GM21360 (cell line): ENCODE data around the gene KLHL36.
"Not testable (repeated sequence)": the region's sequence is repeated elsewhere in the genome, so short reads cannot be mapped to it uniquely, and the experiment has no call there.

ENCODE experiments used
- ATAC-seq: cut with Tn5 transposase; IDR thresholded peaks from one replicate; pipeline ENCODE4 v1.9.1; 2021; ENCODE audit warnings: mild to moderate bottlenecking, moderate library complexity; ENCODE audit not compliant: unreplicated experiment

KLHL36 gene

DNA sequence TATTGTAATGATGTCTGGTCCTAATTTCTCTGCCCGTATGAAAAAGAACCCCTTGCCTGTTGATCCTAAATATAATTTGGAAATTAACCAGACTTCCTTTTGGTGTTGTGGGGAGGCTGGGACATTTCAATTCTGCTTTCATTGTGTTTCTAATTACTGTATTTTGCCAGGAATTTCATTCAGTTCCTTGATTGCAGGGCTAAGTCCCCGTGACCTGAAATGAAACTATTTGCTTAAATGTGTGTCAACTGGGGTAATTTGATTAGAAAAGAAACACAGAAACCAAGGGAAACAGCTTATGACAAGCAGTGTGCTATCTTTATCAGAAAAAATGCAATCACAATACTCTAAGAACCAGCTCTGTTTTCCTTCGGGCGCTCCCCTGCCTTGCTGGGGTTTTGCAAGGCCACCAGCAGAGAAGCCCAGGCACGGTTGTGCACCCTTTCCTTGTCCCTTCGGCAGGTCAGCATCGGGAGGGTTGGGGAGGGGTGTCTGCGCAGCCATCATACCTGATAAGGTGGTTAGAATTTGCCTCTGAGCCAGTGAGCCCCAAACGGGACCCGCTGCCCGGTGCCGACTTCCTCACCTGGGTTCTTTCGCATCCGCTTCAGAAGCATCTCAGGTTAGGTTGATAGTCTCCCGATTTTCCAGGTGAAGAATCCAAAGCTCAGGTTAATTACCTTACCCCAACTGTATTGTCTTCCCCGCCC lies 19.4 kb downstream of the KLHL36 start:
- no peak for ATAC-seq

DNA sequence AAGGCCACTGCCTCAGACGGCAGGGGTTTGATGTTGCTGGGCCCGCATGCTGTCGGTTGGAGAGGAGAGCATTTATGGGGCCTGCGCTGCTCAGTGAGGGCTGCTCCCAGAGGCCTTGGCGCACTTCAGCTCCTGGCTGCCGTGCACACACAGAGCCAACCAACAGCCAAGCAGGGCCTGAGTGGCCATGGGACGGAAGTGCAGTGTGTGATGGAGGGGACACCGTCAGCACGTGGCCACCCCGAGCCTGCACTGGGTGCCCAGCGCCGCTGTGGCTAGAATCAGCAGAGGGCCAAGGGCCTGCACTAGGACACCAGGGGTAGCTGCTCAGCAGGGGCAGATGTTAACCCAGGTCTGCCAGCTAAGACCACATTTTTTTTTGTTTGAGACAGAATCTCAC lies 21.8 kb downstream of the KLHL36 start:
- no peak for ATAC-seq

- ATAC-seq: no peak
Measured at GRCh38 chr16:84672276-84673202, 24.2 kb downstream of the KLHL36 start.

DNA sequence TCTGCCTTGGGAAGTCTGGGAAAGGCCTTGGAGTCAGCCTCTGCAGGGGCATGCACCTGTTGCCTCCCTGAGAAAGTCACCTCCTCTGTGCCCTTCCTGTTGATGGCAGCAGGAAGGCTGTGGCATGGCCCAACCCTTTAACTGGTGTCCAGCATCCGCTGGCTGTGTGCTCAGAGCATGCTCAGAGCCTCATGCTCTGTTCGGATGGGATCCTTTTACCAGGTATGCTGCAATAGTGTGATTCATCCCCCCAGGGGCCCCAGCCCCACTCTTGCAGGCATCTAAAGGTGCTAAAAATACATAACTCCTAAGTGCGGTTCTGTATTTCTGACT lies 24.9 kb downstream of the KLHL36 start:
- ATAC-seq: no peak

DNA sequence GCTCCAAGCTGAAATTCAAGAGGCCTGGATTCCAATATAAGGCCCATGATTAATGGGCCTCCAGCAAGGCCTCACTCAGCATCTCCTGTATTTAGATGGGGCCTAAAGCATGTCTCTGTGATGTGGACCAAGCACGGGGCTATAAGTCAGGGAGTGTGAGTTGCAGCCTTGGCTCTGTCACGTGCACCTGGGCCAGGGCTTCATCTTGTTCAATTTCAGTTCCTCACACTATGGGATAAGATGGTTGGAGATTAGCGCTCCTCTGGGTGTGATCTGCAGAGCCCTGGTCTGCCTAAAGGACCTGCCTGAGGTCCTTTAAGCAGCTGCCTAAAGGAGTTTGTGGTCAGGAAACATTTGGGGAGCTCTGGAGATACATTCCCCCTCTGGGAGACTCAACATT lies 25.2 kb downstream of the KLHL36 start:
- ATAC-seq: no peak

DNA sequence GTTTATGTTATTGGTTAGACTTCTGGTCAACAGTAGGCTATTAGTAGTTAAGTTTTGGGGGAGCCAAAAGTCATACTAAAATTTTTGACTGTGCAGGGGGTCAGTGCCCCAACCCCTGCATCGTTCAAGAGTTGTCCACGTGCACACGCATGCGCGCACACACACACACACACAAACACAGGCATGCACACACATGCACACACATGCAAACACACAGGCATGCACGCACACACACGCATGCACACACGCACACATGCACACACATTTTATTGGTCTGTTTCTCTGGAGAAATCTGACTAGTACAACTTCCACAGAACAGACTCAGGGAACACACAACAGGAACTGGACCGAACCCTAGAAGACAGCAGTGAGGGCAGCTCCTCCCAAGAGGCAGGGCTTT lies 27.1 kb downstream of the KLHL36 start:
- no peak for ATAC-seq

DNA sequence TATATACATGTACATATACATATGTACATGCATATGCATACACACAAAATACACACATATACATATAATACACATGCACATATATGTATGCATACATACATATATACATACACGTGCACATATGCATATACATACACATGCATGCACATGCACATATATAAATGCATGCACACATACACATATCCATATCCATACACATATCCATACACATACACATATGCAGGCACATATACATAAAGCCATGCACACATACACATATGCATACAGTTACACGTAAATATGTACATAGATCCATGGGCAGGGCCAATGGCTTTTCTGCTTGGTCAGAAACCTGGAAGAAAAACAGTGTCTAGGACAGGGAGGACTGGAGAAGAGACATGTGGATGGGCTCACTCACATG lies 27.6 kb downstream of the KLHL36 start:
- no peak for ATAC-seq

DNA sequence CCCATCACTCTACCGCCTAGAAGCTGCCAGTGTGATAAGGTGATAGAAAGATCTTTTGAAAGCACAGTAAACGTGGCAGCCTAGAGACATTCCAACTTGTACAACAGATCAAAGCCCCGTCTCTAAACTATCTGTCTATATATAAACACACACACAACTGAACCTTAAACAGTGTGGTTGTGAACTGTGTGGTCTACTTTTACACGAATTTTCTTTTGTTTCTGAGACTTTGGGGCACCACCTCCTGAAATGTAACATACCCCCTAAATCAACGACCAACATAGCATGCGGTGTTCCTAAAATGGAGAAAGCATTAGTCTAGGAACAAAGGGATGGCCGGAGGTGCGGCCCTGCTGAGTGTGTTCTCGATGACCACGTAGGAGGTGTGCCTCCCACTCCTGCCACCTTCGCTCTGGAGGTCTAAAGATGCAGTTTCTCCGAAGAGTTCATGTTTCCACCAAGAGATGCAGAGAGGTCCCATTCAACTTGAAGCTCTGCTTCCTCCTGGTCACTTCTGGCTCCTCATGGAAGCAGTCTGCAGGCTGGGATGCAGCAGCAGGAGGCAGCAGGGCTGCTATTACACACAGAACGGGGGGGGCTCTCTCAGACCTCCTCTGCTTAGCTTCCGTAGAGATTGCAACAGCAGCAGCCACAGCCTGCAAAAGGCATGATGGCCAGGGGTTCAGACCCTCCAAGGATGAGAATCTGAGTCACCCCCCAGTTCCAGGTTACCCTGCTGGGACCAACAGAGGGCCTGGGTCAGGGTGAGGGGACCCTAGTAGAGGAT lies 28.9 kb downstream of the KLHL36 start:
- no peak for ATAC-seq

- ATAC-seq: no peak
Measured at GRCh38 chr16:84677849-84678248, 29.5 kb downstream of the KLHL36 start.

GRCh38 chr16:84678541-84678940 lies 30.2 kb downstream of the KLHL36 start:
- ATAC-seq: no peak

DNA sequence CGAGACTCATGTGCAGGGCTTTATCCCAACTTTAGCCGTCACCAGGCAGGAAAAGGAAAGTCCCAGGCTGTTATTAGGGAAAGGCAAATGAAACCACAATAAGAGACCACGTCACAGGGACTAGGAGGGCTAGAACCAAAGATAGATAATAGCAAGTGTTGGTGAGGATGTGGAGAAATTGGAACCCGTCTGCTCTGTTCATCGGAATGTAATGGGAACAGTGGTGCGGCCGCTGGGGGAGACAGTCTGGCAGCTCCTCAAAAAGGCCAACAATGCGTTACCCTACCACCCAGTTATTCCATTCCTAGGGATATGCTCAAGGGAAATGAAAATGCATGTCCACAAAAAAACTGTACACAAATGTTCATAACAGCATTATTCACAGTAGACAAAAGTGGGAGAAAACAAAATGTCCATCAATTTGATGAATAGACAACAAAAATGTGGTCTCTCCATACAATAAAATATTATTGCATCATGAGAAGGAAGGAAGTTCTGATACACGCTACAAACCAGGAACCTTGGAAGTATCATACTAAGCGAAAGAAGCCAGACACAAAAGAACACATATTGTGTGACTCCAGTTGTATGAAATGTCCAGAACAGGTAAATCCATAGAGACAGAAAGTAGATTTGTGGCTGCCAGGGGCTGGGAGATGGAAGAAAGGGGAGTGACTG lies 32.0 kb downstream of the KLHL36 start:
- ATAC-seq: no peak

DNA sequence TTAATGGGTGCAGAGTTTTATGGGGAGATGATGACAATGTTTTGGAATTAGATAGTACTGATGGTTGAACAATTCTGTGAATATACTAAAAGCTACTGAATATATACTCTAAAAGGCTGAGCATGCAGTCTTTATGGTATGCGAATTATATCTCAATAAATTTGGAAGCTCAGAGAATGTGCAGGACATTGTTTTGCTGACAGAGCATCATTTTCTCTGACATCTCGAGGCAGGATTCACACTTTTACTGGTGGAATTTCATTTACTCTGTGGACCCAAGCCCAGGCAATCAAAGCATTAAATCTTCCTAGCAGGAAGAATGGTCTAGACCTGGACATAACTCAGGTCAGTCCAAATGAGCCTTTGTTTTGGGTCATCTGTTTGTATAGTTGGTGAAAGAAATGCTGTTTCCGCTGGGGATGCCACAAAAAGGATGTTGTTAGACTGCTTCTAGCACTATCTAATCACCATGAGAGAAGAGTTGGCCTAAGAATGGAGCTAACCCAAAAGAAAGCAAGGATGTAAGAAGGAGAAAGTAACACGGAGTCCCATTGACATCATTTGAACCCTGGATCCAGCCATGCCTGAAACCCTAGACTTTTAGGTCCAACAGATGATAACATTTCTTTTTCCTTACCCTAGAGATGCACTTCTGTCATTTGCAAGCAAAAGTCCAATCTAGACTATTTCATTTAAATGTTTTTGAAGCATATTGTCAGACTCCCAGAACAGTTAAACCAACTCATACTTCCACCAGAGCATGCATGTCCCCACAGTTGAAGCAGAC lies 32.7 kb downstream of the KLHL36 start:
- no peak for ATAC-seq

GRCh38 chr16:84683691-84684591 lies 35.6 kb downstream of the KLHL36 start:
- ATAC-seq: no peak

DNA sequence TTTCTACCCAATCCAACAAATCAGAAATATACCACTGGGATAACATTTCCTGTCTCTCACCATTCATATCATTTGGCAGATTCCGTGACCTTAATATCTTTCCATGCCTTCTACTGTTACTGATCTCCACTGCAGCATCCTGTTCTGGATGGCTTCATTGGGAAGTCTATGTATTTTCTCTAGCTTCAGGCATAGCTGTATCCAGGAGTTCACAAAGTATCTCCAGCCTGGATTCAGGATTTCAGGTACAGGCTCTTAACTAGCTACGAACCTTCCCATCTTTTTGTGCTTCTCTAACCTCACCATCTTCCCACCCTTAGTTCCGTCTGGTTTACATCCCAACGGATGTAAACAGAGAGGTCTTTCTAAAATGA lies 36.3 kb downstream of the KLHL36 start:
- no peak for ATAC-seq

DNA sequence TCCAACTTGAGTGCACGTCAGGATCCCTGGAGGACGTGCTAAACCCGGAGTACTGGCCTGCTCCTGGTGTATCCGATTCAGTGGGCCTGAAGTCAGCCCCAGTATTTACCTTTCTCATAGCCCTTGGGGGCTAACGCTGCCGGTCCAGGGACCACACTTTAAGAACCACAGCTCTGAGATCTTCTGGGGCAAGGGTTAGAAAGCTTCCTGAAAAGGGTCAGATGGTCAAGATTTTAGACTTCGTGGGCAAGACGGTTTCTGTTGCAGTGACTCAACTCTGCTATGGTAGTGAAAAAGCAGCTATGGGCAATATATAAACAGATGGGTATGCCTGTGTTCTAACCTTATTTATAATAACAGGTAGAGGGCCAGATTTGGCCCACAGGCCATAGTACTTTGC lies 36.9 kb downstream of the KLHL36 start:
- ATAC-seq: no peak

DNA sequence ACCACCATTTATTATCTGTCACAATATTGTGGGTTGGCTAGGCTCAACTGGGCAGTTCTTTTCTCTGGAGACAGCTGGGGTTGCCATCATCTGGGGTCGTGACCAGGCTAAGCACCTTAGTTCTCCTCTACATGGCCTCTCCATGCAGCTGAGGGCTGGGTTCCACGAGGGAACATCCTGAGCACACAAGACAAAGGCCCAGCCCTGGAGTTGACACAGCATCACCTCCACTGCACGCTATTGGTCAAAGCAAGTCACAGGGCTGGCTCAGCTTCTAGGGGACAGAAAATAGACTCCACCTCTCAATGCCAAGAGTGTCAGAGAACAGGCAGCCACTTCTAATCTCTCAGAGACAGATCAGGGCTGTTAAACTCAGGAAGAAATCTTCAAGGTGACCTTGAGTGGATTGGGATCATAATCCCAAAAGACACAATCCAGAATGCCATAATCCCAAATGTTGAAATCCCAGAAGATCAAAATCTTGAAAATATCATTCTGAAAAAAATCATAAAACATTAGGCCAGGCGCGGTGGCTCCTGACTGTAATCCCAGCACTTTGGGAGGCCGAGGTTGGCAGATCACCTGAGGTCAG lies 38.5 kb downstream of the KLHL36 start:
- no peak for ATAC-seq

DNA sequence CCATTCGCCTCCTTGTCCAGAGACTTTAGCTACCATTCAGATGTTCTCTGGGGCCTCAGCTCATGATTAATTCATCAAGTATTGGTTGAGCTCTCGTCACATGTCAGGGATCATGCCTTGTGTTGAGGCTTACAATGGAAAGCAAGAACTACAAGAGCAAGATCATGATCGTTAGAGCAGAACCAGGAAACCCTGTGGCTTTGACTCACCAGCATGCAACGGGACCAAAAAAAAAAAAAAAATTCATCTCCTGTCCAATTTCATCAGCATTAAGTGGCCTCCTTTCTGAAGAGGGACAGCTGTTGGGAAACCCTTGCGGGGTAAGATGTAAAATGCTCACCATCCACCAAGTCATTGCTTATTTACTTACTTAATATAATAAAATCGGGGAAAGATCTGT lies 39.4 kb downstream of the KLHL36 start:
- ATAC-seq: peak; percentile 57

DNA sequence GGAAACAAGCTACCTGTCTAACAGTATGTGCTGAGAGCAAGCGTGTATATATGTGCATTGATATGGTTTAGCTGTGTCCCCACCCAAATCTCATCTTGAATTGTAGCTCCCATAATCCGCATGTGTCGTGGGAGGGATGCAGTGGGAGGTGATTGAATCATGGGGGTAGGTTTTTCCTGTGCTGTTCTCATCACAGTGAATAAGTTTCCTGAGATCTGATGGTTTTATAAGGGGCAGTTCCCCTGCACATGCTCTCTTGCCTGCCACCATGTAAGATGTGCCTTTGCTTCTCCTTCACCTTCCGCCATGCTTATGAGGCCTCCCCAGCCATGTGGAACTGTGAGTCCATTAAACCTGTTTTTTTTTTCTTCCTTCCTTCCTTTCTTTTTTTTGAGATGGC lies 39.9 kb downstream of the KLHL36 start:
- not testable (repeated sequence) for ATAC-seq

- no peak for ATAC-seq
Measured at GRCh38 chr16:84689111-84689510, 40.8 kb downstream of the KLHL36 start.
